VCaP (cell line): ENCODE measurements around the gene IRAK1BP1.
"Not testable (repeated sequence)": the region's sequence is repeated elsewhere in the genome, so short reads cannot be mapped to it uniquely, and the experiment has no call there.

Source experiments
- H3K27ac ChIP-seq: fragments of 450-650 bp; 2 replicates; pipeline ENCODE4 v1.5.1; 2017
- TF ChIP-seq, protein P1 (sequence below): fragments of 450-650 bp; conservative IDR thresholded peaks from 2 replicates; pipeline ENCODE4 v1.5.1; 2017; ENCODE audit warnings: mild to moderate bottlenecking, moderate library complexity

Gene IRAK1BP1

DNA sequence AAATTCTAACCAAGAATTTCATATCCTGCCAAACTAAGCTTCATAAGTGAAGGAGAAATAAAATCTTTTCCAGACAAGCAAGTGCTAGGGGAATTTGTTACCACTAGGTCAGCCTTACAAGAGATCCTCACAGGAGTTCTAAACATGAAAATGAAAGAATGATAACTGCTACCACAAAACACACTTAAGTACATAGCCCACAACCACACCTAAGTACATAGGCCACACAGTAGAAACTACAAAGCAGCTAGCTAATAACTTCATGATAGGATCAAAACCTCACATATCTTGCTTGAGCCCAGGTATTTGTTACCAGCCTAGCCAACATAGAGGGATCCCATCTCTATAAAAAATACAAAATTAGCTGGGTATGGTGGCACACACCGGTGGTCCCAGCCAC is 50.4 kb downstream of the IRAK1BP1 start:
- no peak overlapping the region for H3K27ac ChIP-seq
- TF ChIP-seq, protein P1, sequence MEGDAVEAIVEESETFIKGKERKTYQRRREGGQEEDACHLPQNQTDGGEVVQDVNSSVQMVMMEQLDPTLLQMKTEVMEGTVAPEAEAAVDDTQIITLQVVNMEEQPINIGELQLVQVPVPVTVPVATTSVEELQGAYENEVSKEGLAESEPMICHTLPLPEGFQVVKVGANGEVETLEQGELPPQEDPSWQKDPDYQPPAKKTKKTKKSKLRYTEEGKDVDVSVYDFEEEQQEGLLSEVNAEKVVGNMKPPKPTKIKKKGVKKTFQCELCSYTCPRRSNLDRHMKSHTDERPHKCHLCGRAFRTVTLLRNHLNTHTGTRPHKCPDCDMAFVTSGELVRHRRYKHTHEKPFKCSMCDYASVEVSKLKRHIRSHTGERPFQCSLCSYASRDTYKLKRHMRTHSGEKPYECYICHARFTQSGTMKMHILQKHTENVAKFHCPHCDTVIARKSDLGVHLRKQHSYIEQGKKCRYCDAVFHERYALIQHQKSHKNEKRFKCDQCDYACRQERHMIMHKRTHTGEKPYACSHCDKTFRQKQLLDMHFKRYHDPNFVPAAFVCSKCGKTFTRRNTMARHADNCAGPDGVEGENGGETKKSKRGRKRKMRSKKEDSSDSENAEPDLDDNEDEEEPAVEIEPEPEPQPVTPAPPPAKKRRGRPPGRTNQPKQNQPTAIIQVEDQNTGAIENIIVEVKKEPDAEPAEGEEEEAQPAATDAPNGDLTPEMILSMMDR: no peak

DNA sequence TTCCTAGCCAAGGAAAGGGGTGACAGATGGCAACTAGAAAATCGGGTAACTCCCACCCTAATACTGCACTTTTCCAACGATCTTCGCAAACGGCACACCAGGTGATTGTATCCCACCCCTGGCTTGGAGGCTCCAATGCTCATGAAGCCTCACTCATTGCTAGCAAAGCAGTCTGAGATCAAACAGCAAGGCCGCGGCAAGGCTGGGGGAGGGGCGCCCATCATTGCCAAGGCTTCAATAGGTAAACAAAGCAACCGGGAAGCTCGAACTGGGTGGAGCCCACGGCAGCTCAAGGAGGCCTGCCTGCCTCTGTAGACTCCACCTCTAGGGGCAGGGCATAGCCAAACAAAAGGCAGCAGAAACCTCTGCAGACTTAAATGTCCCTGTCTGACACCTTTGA is 53.8 kb downstream of the IRAK1BP1 start:
- not testable (repeated sequence) for H3K27ac ChIP-seq

DNA sequence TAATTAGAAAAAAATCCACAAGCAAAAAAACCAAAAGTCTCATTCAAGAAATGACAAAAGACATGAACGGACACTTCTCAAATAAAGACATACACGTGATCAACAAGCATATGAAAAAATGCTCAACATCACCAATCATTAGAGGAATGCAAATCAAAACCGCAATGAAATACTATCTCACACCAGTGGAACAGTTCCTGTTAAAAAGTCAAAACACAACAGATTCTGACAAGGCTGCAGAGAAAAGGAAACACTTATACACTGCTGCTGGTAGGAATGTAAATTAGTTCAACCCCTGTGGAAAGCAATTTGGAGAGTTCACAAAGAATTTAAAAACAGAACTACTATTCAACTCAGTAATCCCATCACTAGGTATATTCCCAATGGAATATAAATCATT is 58.0 kb downstream of the IRAK1BP1 start:
- TF ChIP-seq, protein P1: no peak
- no peak overlapping the region for H3K27ac ChIP-seq

DNA sequence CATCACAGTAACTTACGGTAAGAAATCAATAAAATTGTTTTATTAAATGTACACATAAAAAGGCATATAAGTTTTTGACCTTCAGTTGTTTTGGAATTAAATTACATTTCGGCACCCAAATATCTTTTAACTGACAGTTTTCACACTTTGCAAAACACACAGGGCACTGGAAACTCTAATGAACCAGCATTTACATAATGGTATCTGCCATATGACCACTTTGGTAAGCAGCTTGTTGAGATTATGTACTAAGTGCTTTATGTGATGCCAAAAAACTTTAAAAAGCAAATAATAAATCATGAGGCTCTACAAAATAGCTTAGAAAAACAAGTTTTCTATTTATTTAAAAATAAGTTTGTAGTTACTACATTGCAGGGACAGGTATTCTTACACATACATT is 68.2 kb downstream of the IRAK1BP1 start:
- H3K27ac ChIP-seq: no peak overlapping the region
- TF ChIP-seq, protein P1: no peak

DNA sequence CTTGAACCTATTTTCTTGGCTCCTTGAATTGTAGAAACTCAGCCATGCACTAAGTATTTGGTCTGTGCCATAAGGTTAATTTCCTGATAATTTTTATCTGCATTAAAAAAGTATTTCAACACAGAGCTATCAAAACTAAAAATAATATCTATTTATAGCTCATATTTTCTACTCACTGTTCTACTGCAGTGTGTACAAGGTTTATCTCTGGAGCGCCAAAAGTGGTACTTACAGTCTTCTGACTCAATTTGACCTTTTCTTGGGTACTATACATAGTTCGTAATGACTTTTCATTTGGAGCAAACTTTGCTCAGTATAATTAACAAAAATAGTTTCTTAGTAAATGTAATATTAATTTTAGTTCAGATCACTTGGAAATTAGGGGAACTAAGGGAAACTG is 69.2 kb downstream of the IRAK1BP1 start:
- TF ChIP-seq, protein P1: no peak
- no peak overlapping the region for H3K27ac ChIP-seq

DNA sequence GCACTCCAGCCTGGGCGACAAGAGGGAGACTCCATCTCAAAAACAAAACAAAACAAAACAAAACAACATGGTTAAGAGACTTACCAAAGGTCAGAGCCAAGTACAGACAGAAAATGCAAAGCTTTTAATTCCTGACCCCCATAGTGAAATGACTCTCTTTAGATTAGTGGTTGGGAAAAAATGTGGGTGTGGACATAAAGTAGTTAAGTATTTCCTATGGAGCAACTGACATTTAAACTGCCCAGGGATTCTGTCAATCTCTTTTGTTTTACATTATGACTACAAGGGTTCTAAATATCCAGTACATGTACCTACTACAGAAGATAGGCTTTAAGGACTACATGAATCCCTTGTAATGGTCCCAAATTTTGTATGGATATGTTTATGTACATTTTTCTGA is 75.1 kb downstream of the IRAK1BP1 start:
- TF ChIP-seq, protein P1: no peak
- no peak overlapping the region for H3K27ac ChIP-seq

DNA sequence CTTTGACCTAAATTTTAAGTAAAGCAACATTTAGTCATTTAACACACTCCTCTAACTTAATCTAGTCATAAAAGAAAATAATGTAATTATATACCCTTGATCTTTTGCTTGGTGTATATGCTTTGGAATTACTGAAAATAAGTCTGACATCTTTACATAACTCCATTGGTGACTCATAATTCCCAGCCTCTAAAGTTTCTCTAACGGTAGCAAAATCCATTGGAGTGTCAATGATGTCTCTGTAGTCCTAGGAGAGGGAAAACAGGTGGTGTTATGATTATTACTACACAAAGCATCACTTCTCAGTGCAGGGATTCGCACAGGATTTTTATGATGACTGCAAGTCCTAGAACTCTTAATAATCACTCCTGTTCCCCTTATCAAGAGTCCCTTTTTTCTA is 80.2 kb downstream of the IRAK1BP1 start:
- TF ChIP-seq, protein P1: no peak
- no peak overlapping the region for H3K27ac ChIP-seq

DNA sequence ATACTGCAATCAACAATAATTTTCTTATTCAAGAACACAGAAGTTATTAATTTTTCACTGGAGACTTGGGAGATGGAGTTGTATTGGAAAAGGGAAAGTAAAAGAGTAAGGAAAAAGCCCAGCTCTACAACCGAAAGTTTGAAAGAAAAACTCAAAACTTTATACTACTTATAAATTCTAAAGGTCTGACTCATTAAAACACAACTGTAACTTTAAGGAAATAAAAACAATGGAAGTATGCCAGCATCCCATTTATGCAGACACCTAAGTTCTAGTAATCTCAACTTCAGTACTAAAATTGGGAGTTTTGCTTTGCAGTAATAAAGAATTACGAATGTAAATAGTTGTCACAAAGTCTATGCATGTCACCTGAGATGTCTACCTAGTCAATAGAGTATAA is 80.6 kb downstream of the IRAK1BP1 start:
- H3K27ac ChIP-seq: no peak overlapping the region
- TF ChIP-seq, protein P1: no peak
